H9 (cell line): ENCODE data around the gene RASA3. TPM values are rescaled to one million over a fixed set of nuclear protein-coding genes. Genes with fewer than 3 reads are reported as not detected.

Experiments used
- DNase-seq: peaks from one replicate; pipeline ENCODE4 v3.0.0-alpha.2; 2017
- H2AFZ ChIP-seq: one replicate; pipeline ENCODE4 v1.6.1; 2013; ENCODE audit warnings: mild to moderate bottlenecking, low read length, control low read depth, moderate library complexity
- H2AK5ac ChIP-seq: 2 replicates; pipeline ENCODE4 v1.6.1; 2013; ENCODE audit warnings: low read length, control low read depth, mixed read lengths; ENCODE audit not compliant: insufficient read length
- H2BK120ac ChIP-seq: one replicate; pipeline ENCODE4 v1.6.1; 2013; ENCODE audit warnings: low read depth, mild to moderate bottlenecking, low read length, control low read depth, inconsistent platforms; ENCODE audit not compliant: poor library complexity, severe bottlenecking
- H2BK12ac ChIP-seq: 2 replicates; pipeline ENCODE4 v1.6.1; 2013; ENCODE audit warnings: low read length, control low read depth, mixed read lengths, low read depth; ENCODE audit not compliant: insufficient read length
- H2BK15ac ChIP-seq: 2 replicates; pipeline ENCODE4 v1.6.1; 2013; ENCODE audit warnings: low read depth, low read length, control low read depth
- H2BK20ac ChIP-seq: one replicate; pipeline ENCODE4 v1.6.1; 2013; ENCODE audit warnings: low read depth, mild to moderate bottlenecking, low read length, control low read depth, inconsistent platforms; ENCODE audit not compliant: poor library complexity, severe bottlenecking
- H2BK5ac ChIP-seq: 2 replicates; pipeline ENCODE4 v1.6.1; 2013; ENCODE audit warnings: low read length, control low read depth, mixed read lengths; ENCODE audit not compliant: insufficient read length
- H3K14ac ChIP-seq: 2 replicates; pipeline ENCODE4 v1.6.1; 2013; ENCODE audit warnings: low read length, control low read depth; ENCODE audit not compliant: insufficient read depth
- H3K18ac ChIP-seq: 2 replicates; pipeline ENCODE4 v1.6.1; 2013; ENCODE audit warnings: low read depth, mild to moderate bottlenecking, mixed read lengths, low read length, control low read depth; ENCODE audit not compliant: insufficient read length
- H3K23ac ChIP-seq: 2 replicates; pipeline ENCODE4 v1.6.1; 2013; ENCODE audit warnings: low read length, control low read depth, mixed read lengths, low read depth; ENCODE audit not compliant: insufficient read length
- H3K23me2 ChIP-seq: 2 replicates; pipeline ENCODE4 v1.6.1; 2013; ENCODE audit warnings: low read depth, mild to moderate bottlenecking, mixed read lengths, low read length, control low read depth; ENCODE audit not compliant: insufficient read length, poor library complexity, severe bottlenecking
- H3K27ac ChIP-seq: 2 replicates; pipeline ENCODE4 v1.5.1; 2013; ENCODE audit warnings: low read length, control low read depth, mixed read lengths, low read depth; ENCODE audit not compliant: insufficient read length
- H3K27me3 ChIP-seq: 2 replicates; pipeline ENCODE4 v1.6.1; 2013; ENCODE audit warnings: low read length, control low read depth, inconsistent platforms; ENCODE audit not compliant: insufficient read depth
- H3K4ac ChIP-seq: 2 replicates; pipeline ENCODE4 v1.6.1; 2013; ENCODE audit warnings: low read depth, mild to moderate bottlenecking, control low read depth, inconsistent platforms, low read length, moderate library complexity
- H3K4me1 ChIP-seq: 2 replicates; pipeline ENCODE4 v1.6.1; 2013; ENCODE audit warnings: low read length, control low read depth, inconsistent platforms; ENCODE audit not compliant: insufficient read depth
- H3K4me2 ChIP-seq: 2 replicates; pipeline ENCODE4 v1.6.1; 2013; ENCODE audit warnings: low read length, control low read depth, mixed read lengths; ENCODE audit not compliant: insufficient read length, insufficient read depth
- H3K56ac ChIP-seq: 2 replicates; pipeline ENCODE4 v1.6.1; 2013; ENCODE audit warnings: low read depth, mild to moderate bottlenecking, mixed read lengths, low read length, control low read depth; ENCODE audit not compliant: insufficient read length
- H3K79me1 ChIP-seq: 2 replicates; pipeline ENCODE4 v1.6.1; 2013; ENCODE audit warnings: low read depth, mild to moderate bottlenecking, moderate library complexity, low read length, control low read depth, inconsistent platforms; ENCODE audit not compliant: insufficient read depth, poor library complexity, severe bottlenecking
- H3K79me2 ChIP-seq: 2 replicates; pipeline ENCODE4 v1.6.1; 2013; ENCODE audit warnings: low read length, control low read depth, inconsistent platforms; ENCODE audit not compliant: insufficient read depth
- H3K9ac ChIP-seq: 2 replicates; pipeline ENCODE4 v1.6.1; 2013; ENCODE audit warnings: low read length, control low read depth, mixed read lengths; ENCODE audit not compliant: insufficient read length; ENCODE audit errors: extremely low read depth
- H3K9me3 ChIP-seq: one replicate; pipeline ENCODE4 v1.6.1; 2013; ENCODE audit warnings: low read depth, low read length, inconsistent platforms; ENCODE audit not compliant: control insufficient read depth
- H3T11ph ChIP-seq: one replicate; pipeline ENCODE4 v1.6.1; 2013; ENCODE audit warnings: mild to moderate bottlenecking, low read length, control low read depth, inconsistent platforms
- H4K20me1 ChIP-seq: one replicate; pipeline ENCODE4 v1.6.1; 2013; ENCODE audit not compliant: control insufficient read depth, insufficient read length, insufficient read depth
- H4K5ac ChIP-seq: 2 replicates; pipeline ENCODE4 v1.6.1; 2013; ENCODE audit warnings: low read depth, mild to moderate bottlenecking, mixed read lengths, low read length, control low read depth; ENCODE audit not compliant: insufficient read length
- H4K8ac ChIP-seq: replicated peaks from 2 replicates; pipeline ENCODE4 v1.6.1; 2013; ENCODE audit warnings: low read length, control low read depth, mixed read lengths, low read depth; ENCODE audit not compliant: insufficient read length
- H4K91ac ChIP-seq: 2 replicates; pipeline ENCODE4 v1.6.1; 2013; ENCODE audit warnings: low read depth, mild to moderate bottlenecking, moderate library complexity, mixed read lengths, low read length, control low read depth; ENCODE audit not compliant: insufficient read length
- H3K27ac Mint-ChIP-seq, 3 experiments: 2 replicates in 2 of 3; 3 replicates in 1 of 3; pipeline ENCODE4 v1.8.0; 2020 to 2021; ENCODE audit warnings: mixed read lengths in 3 of 3, mild to moderate bottlenecking in 1 of 3, moderate library complexity in 1 of 3
- H3K27me3 Mint-ChIP-seq: 2 replicates; pipeline ENCODE4 v1.8.0; 2021; ENCODE audit warnings: low read depth, mild to moderate bottlenecking, moderate library complexity, mixed read lengths
- H3K36me3 Mint-ChIP-seq, 3 experiments: 2 replicates in 2 of 3; 3 replicates in 1 of 3; pipeline ENCODE4 v1.8.0; 2020 to 2021; ENCODE audit warnings: low read depth in 3 of 3, mixed read lengths in 3 of 3; ENCODE audit not compliant: insufficient read depth in 1 of 3
- H3K4me1 Mint-ChIP-seq, 2 experiments: 2 replicates each; pipeline ENCODE4 v1.8.0; 2020; ENCODE audit warnings: mixed read lengths in 2 of 2
- H3K4me3 Mint-ChIP-seq, 2 experiments: 2 replicates in 1 of 2; 3 replicates in 1 of 2; pipeline ENCODE4 v1.8.0; 2020 to 2021; ENCODE audit warnings: mild to moderate bottlenecking in 2 of 2, mixed read lengths in 2 of 2, moderate library complexity in 1 of 2
- H3K9me3 Mint-ChIP-seq, 2 experiments: 2 replicates in 1 of 2; 3 replicates in 1 of 2; pipeline ENCODE4 v1.8.0; 2020; ENCODE audit warnings: mild to moderate bottlenecking in 2 of 2, mixed read lengths in 2 of 2, moderate library complexity in 1 of 2
- WGBS: extraction: QIAGEN DNeasy Blood & Tissue Kit; methylation state at CpG from one replicate; pipeline ENCODE4 v1.1.7; 2013; ENCODE audit warnings: missing lambda C conversion rate, low lambda C conversion rate, mixed read lengths; ENCODE audit not compliant: insufficient read length; ENCODE audit errors: extremely low coverage; 5-methylcytosine and 5-hydroxymethylcytosine counted together
- total RNA-seq: library from RNA; stranded (reverse); gene quantifications from 2 replicates; pipeline ENCODE4 v1.2.1, GENCODE V29; 2021
- TF ChIP-seq, protein P1 (sequence below): fragments of 200-600 bp; sonication (generic); conservative IDR thresholded peaks from 3 replicates; pipeline ENCODE4 v1.8.0; 2021; ENCODE audit warnings: antibody characterized with exemption, mild to moderate bottlenecking

Gene RASA3
- total RNA-seq, 1 experiment from 2014 or later: 12.3 TPM

DNA sequence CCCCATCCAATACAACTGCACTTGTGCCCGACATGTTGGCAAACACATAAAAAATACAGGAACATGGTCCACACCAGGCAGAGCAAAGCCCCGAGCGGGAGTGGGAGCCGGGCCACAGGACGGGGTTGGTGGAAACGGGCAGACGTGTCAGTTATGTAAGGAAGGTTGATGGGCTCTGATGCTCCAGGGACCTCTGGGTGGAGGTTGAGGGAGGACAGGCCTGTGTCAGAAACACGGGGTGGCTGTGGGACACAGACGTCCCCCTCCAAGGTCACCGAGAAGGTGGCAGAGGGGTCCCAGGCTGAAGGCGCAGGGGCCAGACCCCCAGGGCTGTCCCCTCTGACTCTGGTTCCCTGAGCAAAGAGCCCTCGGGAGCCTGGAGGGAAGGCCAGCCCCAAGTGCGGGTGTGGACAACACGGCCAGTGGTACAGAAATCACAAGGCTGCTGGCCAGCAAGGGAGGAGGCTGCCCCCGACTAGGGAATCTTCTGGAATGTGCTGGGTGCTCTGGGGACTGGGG, 127.2 kb downstream of the RASA3 start:
- Mint-ChIP-seq H3K36me3 (peaks cover 5 to 6% (median 5%) of the 10 kb centered on the region in 3 experiments; a peak in 6 of 7 replicates), H3K4me3 (no peak overlapping the region), H3K4me1 (0 out of 4 replicates have a peak, but pooled peaks cover 0 to 4% of the 10 kb centered on the region in 2 experiments), H3K27ac (peak overlapping the region in 1 of 3 experiments; percentile 88; a peak in 2 of 7 replicates), H3K27me3 (no peaks in the 10 kb centered on the region), H3K9me3 (no peaks in the 10 kb centered on the region)
- Histone ChIP-seq H3K56ac (no peak overlapping the region), H3K23ac (no peak overlapping the region), H3K9me3 (no peaks in the 10 kb centered on the region), H2BK120ac (no peak overlapping the region), H4K8ac (no peak overlapping the region), H4K5ac (no peak overlapping the region), H4K20me1 (no peaks in the 10 kb centered on the region), H3K79me2 (no peaks in the 10 kb centered on the region), H2BK20ac (no peak overlapping the region), H4K91ac (no peak overlapping the region), H3K18ac (no peak overlapping the region), H2BK12ac (no peak overlapping the region), H3K23me2 (no peaks in the 10 kb centered on the region), H3K4ac (no peak overlapping the region), H3K4me2 (no peak overlapping the region), H3K9ac (no peak overlapping the region), H2BK5ac (no peak overlapping the region), H2BK15ac (no peak overlapping the region), H3K27me3 (no peaks in the 10 kb centered on the region), H2AK5ac (no peak overlapping the region), H3K14ac (no peak overlapping the region), H3T11ph (no peak overlapping the region), H2AFZ (no peak overlapping the region), H3K4me1 (no peaks in the 10 kb centered on the region), H3K79me1 (no peaks in the 10 kb centered on the region), H3K27ac (no peak overlapping the region)
- WGBS: no CpG with 5 or more reads among the region's 15 CpGs
- TF ChIP-seq, protein P1, sequence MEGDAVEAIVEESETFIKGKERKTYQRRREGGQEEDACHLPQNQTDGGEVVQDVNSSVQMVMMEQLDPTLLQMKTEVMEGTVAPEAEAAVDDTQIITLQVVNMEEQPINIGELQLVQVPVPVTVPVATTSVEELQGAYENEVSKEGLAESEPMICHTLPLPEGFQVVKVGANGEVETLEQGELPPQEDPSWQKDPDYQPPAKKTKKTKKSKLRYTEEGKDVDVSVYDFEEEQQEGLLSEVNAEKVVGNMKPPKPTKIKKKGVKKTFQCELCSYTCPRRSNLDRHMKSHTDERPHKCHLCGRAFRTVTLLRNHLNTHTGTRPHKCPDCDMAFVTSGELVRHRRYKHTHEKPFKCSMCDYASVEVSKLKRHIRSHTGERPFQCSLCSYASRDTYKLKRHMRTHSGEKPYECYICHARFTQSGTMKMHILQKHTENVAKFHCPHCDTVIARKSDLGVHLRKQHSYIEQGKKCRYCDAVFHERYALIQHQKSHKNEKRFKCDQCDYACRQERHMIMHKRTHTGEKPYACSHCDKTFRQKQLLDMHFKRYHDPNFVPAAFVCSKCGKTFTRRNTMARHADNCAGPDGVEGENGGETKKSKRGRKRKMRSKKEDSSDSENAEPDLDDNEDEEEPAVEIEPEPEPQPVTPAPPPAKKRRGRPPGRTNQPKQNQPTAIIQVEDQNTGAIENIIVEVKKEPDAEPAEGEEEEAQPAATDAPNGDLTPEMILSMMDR: no peak
- DNase-seq: no peak
